BE2C (cell line): ENCODE measurements around the gene ARHGAP23.

Experiments
- DNase-seq: peaks from one replicate; pipeline ENCODE4 v3.0.0-alpha.2; 2020
- H3K27me3 ChIP-seq: fragments of 250-450 bp; sonication (Bioruptor Pico); 2 replicates; pipeline ENCODE4 v1.5.1; 2020; ENCODE audit warnings: mild to moderate bottlenecking
- H3K36me3 ChIP-seq: fragments of 250-450 bp; sonication (Bioruptor Pico); 2 replicates; pipeline ENCODE4 v1.5.1; 2020; ENCODE audit warnings: mild to moderate bottlenecking
- H3K4me1 ChIP-seq: fragments of 250-450 bp; sonication (Bioruptor Pico); 2 replicates; pipeline ENCODE4 v1.5.1; 2020
- H3K4me3 ChIP-seq: 2 replicates; pipeline ENCODE4 v1.5.1; 2011; ENCODE audit warnings: low read depth, low read length
- H3K9me3 ChIP-seq: fragments of 250-450 bp; sonication (Bioruptor Pico); 2 replicates; pipeline ENCODE4 v1.5.1; 2020
- CTCF ChIP-seq: IDR thresholded peaks from 2 replicates; pipeline ENCODE4 v1.5.1; 2012; ENCODE audit warnings: mild to moderate bottlenecking, low read depth, low read length

The ARHGAP23 gene

GRCh38 chr17:38443356-38444031, 15.2 kb downstream of the ARHGAP23 start:
- H3K27me3 ChIP-seq = no peaks in the 10 kb centered on the region
- H3K4me1 ChIP-seq = no peaks in the 10 kb centered on the region; the same call in 1 of the 2 replicates
- H3K4me3 ChIP-seq = no peak overlapping the region
- no peak for DNase-seq
- no peaks in the 10 kb centered on the region for H3K9me3 ChIP-seq
- TF ChIP-seq CTCF = no peak
- H3K36me3 ChIP-seq = no peaks in the 10 kb centered on the region

GRCh38 chr17:38444151-38444550, 15.9 kb downstream of the ARHGAP23 start:
- no peak overlapping the region for H3K4me3 ChIP-seq
- peak; percentile 86 for DNase-seq
- no peaks in the 10 kb centered on the region for H3K27me3 ChIP-seq
- no peaks in the 10 kb centered on the region; the same call in 1 of the 2 replicates for H3K4me1 ChIP-seq
- H3K9me3 ChIP-seq = no peaks in the 10 kb centered on the region
- H3K36me3 ChIP-seq = no peaks in the 10 kb centered on the region
- peak; percentile 97 for TF ChIP-seq CTCF

- H3K27me3 ChIP-seq = no peaks in the 10 kb centered on the region
- H3K4me3 ChIP-seq = no peak overlapping the region
- H3K4me1 ChIP-seq = peaks cover 4% of the 10 kb centered on the region
These were observed 19.3 kb downstream of the ARHGAP23 start for GRCh38 chr17:38447502-38448085.

GRCh38 chr17:38448208-38448771, 20.0 kb downstream of the ARHGAP23 start:
- Histone ChIP-seq H3K36me3 (no peaks in the 10 kb centered on the region), H3K27me3 (peaks cover 4% of the 10 kb centered on the region; the same call in 1 of the 2 replicates), H3K4me3 (no peak overlapping the region), H3K4me1 (peaks cover 4% of the 10 kb centered on the region), H3K9me3 (no peaks in the 10 kb centered on the region)
- no peak for TF ChIP-seq CTCF
- no peak for DNase-seq

More at GRCh38 chr17:38447502-38448085, 19.3 kb downstream of the ARHGAP23 start:
- TF ChIP-seq CTCF = no peak
- no peaks in the 10 kb centered on the region for H3K36me3 ChIP-seq
- DNase-seq = no peak
- no peaks in the 10 kb centered on the region for H3K9me3 ChIP-seq

- H3K4me1 ChIP-seq = peaks cover 7% of the 10 kb centered on the region
- TF ChIP-seq CTCF = no peak
- DNase-seq = no peak
These were observed 21.1 kb downstream of the ARHGAP23 start for GRCh38 chr17:38449364-38449763.

GRCh38 chr17:38450557-38451029, 22.3 kb downstream of the ARHGAP23 start:
- Histone ChIP-seq H3K36me3 (no peaks in the 10 kb centered on the region), H3K4me1 (peaks cover 15% of the 10 kb centered on the region), H3K4me3 (no peak overlapping the region), H3K9me3 (no peaks in the 10 kb centered on the region), H3K27me3 (peaks cover 5% of the 10 kb centered on the region; the same call in 1 of the 2 replicates)
- no peak for TF ChIP-seq CTCF
- no peak for DNase-seq

More at GRCh38 chr17:38449364-38449763, 21.1 kb downstream of the ARHGAP23 start:
- Histone ChIP-seq H3K36me3 (no peaks in the 10 kb centered on the region), H3K9me3 (no peaks in the 10 kb centered on the region), H3K4me3 (no peak overlapping the region), H3K27me3 (peaks cover 5% of the 10 kb centered on the region; the same call in 1 of the 2 replicates)
